Astrocyte of the spinal cord (primary cell): ENCODE data around the gene ADORA2A.

Source experiments
- DNase-seq: peaks from one replicate; pipeline ENCODE4 v3.0.0; 2011; ENCODE audit warnings: low read depth, low spot score
- H3K4me3 ChIP-seq: 2 replicates; pipeline ENCODE4 v1.5.1; 2011; ENCODE audit warnings: low read depth, mild to moderate bottlenecking, low read length, moderate library complexity
- CTCF ChIP-seq: IDR thresholded peaks from 2 replicates; pipeline ENCODE4 v1.5.1; 2012; ENCODE audit warnings: low read depth, mild to moderate bottlenecking, low read length, inconsistent platforms
- in situ Hi-C: cut with HindIII; loops from 2 replicates; pipeline ENCODE4 v1.10.0; 2017; ENCODE audit warnings: low sequenced_read_pairs

ADORA2A gene

GRCh38 chr22:24416611-24417010 is 10.8 kb upstream of the ADORA2A start:
- no peak overlapping the region for H3K4me3 ChIP-seq
- no peak for DNase-seq
- no peak for TF ChIP-seq CTCF
- in situ Hi-C loops, result no loop called here

- in situ Hi-C loops, result no loop called here
- TF ChIP-seq CTCF, result no peak
- H3K4me3 ChIP-seq, result no peak overlapping the region
- no peak for DNase-seq
Observed at GRCh38 chr22:24417200-24417599, 10.2 kb upstream of the ADORA2A start.

- no peak overlapping the region for H3K4me3 ChIP-seq
- in situ Hi-C loops, result no loop called here
- no peak for DNase-seq
- TF ChIP-seq CTCF, result no peak
Observed at GRCh38 chr22:24417901-24418641, 9.3 kb upstream of the ADORA2A start.

DNA sequence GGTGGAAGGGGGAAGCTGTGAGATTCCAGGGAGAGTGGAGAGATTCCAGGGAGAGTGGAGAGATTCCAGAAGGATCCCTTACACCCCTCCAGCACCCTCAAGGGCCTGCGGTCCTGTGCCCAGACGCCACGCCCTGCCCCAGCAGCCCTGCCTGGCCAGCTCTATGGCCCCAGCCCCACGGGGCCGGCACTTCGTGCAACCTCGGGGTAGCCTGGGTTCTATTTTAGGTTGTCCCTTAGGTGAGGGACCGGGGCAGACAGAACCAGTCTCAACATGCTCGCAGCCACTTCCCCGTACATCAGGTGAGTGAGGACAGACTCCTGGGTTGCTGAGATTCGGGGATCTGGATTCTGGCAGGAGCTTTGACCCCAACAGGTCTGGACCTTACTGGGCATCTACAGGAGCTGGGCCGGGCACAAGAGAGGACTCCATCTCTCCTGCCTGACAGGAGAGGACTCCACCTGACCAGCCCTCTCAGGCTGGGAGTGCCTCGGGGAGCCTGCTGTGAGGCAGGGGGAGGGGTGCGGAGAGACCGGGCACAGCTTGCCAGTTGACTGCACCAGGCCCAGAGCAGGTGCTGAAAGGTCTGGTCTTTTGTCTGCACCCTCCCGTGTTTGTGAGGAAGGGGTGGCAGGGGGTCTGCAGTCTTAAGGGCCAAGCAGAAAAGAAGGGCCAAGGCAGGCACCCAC is 8.5 kb upstream of the ADORA2A start:
- TF ChIP-seq CTCF, result no peak
- H3K4me3 ChIP-seq, result no peak overlapping the region
- no peak for DNase-seq
- in situ Hi-C loops, result no loop called here

GRCh38 chr22:24419475-24419850 is 7.9 kb upstream of the ADORA2A start:
- no peak for TF ChIP-seq CTCF
- no peak for DNase-seq
- in situ Hi-C loops, result no loop called here
- H3K4me3 ChIP-seq, result no peak overlapping the region

DNA sequence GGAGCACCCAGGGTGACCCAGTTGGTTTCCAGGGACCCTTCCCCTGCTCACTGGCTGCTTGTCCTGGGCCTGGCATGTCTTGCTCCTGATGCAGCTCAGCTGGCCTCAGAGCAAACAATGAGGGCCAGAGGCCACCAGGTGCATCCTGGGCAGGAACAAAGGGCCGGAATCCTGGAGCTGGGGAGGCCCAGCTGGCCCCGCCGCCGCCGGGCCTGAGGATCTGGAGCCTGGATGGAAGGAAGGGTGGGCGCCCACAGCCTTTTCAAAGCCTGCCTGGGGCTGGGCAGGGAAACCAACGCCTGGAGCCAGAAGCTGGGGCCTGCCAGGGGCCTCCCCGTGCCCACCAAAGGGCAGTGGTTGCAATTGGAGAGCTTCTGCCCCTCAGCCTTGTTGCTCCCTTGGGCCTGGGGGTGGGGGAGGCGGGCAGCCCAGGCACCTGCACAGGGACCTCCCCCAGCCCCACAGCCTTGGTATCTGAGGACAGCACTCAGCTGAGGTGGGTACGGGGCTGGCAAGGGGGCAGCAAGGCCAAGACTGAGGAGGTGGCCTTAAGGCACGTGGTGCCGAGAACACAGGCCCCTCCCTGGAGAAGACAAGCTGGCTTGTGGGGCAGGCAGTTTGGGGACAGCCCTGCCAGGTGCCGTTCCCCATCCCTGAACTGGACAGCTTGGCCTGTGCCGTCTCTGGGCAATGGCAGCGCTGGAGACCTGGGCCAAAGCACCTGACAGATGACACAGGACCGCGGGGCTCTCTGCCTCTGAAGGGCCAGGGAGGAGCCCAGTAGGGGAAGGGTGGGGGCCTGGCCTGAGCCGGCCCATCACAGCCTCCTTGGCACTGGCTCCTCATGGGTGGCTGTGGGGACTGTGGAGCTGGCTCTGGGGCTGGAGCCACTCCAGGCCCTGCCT is 7.1 kb upstream of the ADORA2A start:
- no peak for DNase-seq
- in situ Hi-C loops, result no loop called here
- no peak overlapping the region for H3K4me3 ChIP-seq
- no peak for TF ChIP-seq CTCF
